Muscle layer of duodenum (tissue), 2 donors: Measurements from ENCODE around the gene APOE.
"Not testable (repeated sequence)": the region's sequence is repeated elsewhere in the genome, so short reads cannot be mapped to it uniquely, and the experiment has no call there.

Source experiments
- H3K27ac ChIP-seq: one replicate; pipeline ENCODE4 v1.7.0; 2013; ENCODE audit warnings: mild to moderate bottlenecking, low read length
- H3K27me3 ChIP-seq: one replicate; pipeline ENCODE4 v1.7.0; 2013; ENCODE audit warnings: low read depth, mild to moderate bottlenecking, control low read depth, low read length
- H3K36me3 ChIP-seq, 2 donors: one replicate each; pipeline ENCODE4 v1.7.0; 2013; ENCODE audit warnings: low read length in 2 of 2, control low read depth in 1 of 2, mild to moderate bottlenecking in 1 of 2; ENCODE audit not compliant: insufficient read depth in 2 of 2, control insufficient read depth in 1 of 2
- H3K4me1 ChIP-seq, 2 donors: one replicate each; pipeline ENCODE4 v1.7.0; 2013; ENCODE audit warnings: low read length in 2 of 2, mild to moderate bottlenecking in 2 of 2, control low read depth in 1 of 2, moderate library complexity in 1 of 2; ENCODE audit not compliant: insufficient read depth in 2 of 2, control insufficient read depth in 1 of 2
- H3K4me3 ChIP-seq, 2 donors: one replicate each; pipeline ENCODE4 v1.7.0; 2013; ENCODE audit warnings: low read length in 2 of 2, low read depth in 1 of 2, mild to moderate bottlenecking in 1 of 2
- H3K9me3 ChIP-seq, 2 donors: one replicate each; pipeline ENCODE4 v1.7.0; 2013; ENCODE audit warnings: low read length in 2 of 2, control low read depth in 1 of 2, mild to moderate bottlenecking in 1 of 2; ENCODE audit not compliant: control insufficient read depth in 1 of 2
- donor health status: healthy.

APOE gene

GRCh38 chr19:44900328-44901244 is 5.0 kb upstream of the APOE start:
- H3K9me3 ChIP-seq = no peaks in the 10 kb centered on the region
- no peak overlapping the region for H3K27ac ChIP-seq
- peaks cover 0 to 6% of the 10 kb centered on the region in 2 donors for H3K4me1 ChIP-seq
- H3K27me3 ChIP-seq = peaks cover 10% of the 10 kb centered on the region
- H3K4me3 ChIP-seq = no peak overlapping the region
- peaks cover 22 to 63% of the 10 kb centered on the region in 2 donors for H3K36me3 ChIP-seq

GRCh38 chr19:44903216-44903601 is 2.4 kb upstream of the APOE start:
- H3K27ac ChIP-seq = no peak overlapping the region
- H3K36me3 ChIP-seq = peaks cover 14 to 37% of the 10 kb centered on the region in 2 donors
- H3K27me3 ChIP-seq = peaks cover 20% of the 10 kb centered on the region
- H3K9me3 ChIP-seq = no peaks in the 10 kb centered on the region
- peaks cover 0 to 17% of the 10 kb centered on the region in 2 donors for H3K4me1 ChIP-seq
- no peak overlapping the region for H3K4me3 ChIP-seq

GRCh38 chr19:44903602-44904425 is 1.8 kb upstream of the APOE start:
- Histone ChIP-seq H3K27ac (no peak overlapping the region), H3K27me3 (peaks cover 20% of the 10 kb centered on the region), H3K4me1 (peaks cover 0 to 17% of the 10 kb centered on the region in 2 donors), H3K4me3 (no peak overlapping the region), H3K9me3 (no peaks in the 10 kb centered on the region), H3K36me3 (peaks cover 14 to 36% of the 10 kb centered on the region in 2 donors)

DNA sequence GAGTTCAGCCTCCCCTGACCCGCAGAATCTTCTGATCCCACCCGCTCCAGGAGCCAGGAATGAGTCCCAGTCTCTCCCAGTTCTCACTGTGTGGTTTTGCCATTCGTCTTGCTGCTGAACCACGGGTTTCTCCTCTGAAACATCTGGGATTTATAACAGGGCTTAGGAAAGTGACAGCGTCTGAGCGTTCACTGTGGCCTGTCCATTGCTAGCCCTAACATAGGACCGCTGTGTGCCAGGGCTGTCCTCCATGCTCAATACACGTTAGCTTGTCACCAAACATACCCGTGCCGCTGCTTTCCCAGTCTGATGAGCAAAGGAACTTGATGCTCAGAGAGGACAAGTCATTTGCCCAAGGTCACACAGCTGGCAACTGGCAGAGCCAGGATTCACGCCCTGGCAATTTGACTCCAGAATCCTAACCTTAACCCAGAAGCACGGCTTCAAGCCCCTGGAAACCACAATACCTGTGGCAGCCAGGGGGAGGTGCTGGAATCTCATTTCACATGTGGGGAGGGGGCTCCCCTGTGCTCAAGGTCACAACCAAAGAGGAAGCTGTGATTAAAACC is 1.1 kb upstream of the APOE start:
- Histone ChIP-seq H3K4me1 (peaks cover 0 to 17% of the 10 kb centered on the region in 2 donors), H3K9me3 (no peaks in the 10 kb centered on the region), H3K27ac (no peak overlapping the region), H3K27me3 (peaks cover 20% of the 10 kb centered on the region), H3K4me3 (no peak overlapping the region), H3K36me3 (peaks cover 14 to 34% of the 10 kb centered on the region in 2 donors)

DNA sequence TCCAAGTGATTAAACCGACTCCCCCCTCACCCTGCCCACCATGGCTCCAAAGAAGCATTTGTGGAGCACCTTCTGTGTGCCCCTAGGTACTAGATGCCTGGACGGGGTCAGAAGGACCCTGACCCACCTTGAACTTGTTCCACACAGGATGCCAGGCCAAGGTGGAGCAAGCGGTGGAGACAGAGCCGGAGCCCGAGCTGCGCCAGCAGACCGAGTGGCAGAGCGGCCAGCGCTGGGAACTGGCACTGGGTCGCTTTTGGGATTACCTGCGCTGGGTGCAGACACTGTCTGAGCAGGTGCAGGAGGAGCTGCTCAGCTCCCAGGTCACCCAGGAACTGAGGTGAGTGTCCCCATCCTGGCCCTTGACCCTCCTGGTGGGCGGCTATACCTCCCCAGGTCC is 2.0 kb downstream of the APOE start:
- H3K9me3 ChIP-seq = no peaks in the 10 kb centered on the region
- H3K27me3 ChIP-seq = peaks cover 20% of the 10 kb centered on the region
- H3K4me1 ChIP-seq = peaks cover 0 to 27% of the 10 kb centered on the region in 2 donors
- no peak overlapping the region for H3K27ac ChIP-seq
- H3K4me3 ChIP-seq = no peak overlapping the region
- H3K36me3 ChIP-seq = peaks cover 2 to 7% of the 10 kb centered on the region in 2 donors

- Histone ChIP-seq H3K27ac (no peak overlapping the region), H3K27me3 (peaks cover 20% of the 10 kb centered on the region), H3K9me3 (no peaks in the 10 kb centered on the region), H3K36me3 (peaks cover 0 to 2% of the 10 kb centered on the region in 2 donors), H3K4me3 (no peak overlapping the region), H3K4me1 (peaks cover 0 to 27% of the 10 kb centered on the region in 2 donors)
Measured at GRCh38 chr19:44908074-44908835, 2.7 kb downstream of the APOE start.

GRCh38 chr19:44908836-44909261 is 3.3 kb downstream of the APOE start:
- Histone ChIP-seq H3K27ac (no peak overlapping the region), H3K36me3 (no peaks in the 10 kb centered on the region), H3K27me3 (peaks cover 20% of the 10 kb centered on the region), H3K4me1 (peaks cover 0 to 24% of the 10 kb centered on the region in 2 donors), H3K4me3 (no peak overlapping the region), H3K9me3 (no peaks in the 10 kb centered on the region)

GRCh38 chr19:44909775-44910174 is 4.2 kb downstream of the APOE start:
- Histone ChIP-seq H3K4me1 (peaks cover 0 to 28% of the 10 kb centered on the region in 2 donors), H3K9me3 (no peaks in the 10 kb centered on the region), H3K36me3 (no peaks in the 10 kb centered on the region), H3K4me3 (no peak overlapping the region), H3K27me3 (peaks cover 18% of the 10 kb centered on the region), H3K27ac (no peak overlapping the region)

DNA sequence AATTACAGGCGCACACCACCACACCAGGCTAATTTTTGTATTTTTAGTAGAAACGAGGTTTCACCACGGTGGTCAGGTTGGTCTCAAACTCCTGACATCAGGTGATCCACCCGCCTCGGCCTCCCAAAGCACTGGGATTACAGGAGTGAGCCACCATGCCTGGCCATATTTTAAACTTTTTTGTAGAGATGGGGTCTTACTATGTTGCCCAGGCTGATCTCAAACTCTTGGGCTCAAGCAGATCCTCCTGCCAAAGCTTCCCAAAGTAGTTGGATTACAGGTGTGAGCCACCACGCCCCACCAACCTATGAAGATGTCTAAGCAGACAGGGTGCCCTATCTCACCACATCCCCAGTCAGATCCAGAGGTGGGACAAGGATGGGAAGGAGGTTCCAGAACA is 6.3 kb downstream of the APOE start:
- H3K4me1 ChIP-seq = peaks cover 0 to 16% of the 10 kb centered on the region in 2 donors
- not testable (repeated sequence) for H3K36me3 ChIP-seq, H3K4me3 ChIP-seq, H3K9me3 ChIP-seq, H3K27ac ChIP-seq, H3K27me3 ChIP-seq

DNA sequence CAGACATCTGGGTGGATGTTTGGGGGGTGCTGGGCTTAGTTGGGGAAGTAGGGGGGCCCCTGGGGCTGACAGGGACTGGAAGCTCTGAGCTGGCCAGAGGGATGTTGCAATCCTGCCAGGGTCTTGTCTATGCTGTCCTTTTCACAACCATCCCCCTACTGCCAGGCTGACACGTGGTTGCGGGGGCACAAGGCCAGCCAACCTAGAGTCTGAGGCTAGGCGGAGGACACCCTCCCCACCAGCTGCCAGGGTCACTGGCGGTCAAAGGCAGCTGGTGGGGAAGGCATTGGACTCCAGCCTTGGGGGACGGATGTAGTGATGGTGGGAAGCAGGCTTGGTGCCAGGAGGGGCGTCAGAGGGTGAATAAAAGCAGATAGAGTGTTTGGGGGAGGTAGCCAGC is 7.3 kb downstream of the APOE start:
- Histone ChIP-seq H3K9me3 (no peaks in the 10 kb centered on the region), H3K4me3 (no peak overlapping the region), H3K27me3 (no peaks in the 10 kb centered on the region), H3K27ac (no peak overlapping the region), H3K36me3 (no peaks in the 10 kb centered on the region), H3K4me1 (peaks cover 0 to 16% of the 10 kb centered on the region in 2 donors)
